Lower lobe of right lung (tissue), 2 donors: ENCODE results near the gene XRCC5. TPM values are rescaled to one million over a fixed set of nuclear protein-coding genes. Genes with fewer than 3 reads are reported as not detected.

Experiments used
- ATAC-seq, 2 donors: fragments of 200-7000 bp; cut with Tn5 transposase; one replicate each; pipeline ENCODE4 v1.9.1; 2020 to 2022; ENCODE audit warnings: mild to moderate bottlenecking in 2 of 2, moderate library complexity in 2 of 2
- DNase-seq: peaks from one replicate; pipeline ENCODE4 v3.0.0-alpha.2; 2020
- H3K27ac ChIP-seq: fragments of 200-600 bp; one replicate; pipeline ENCODE4 v1.8.0; 2022
- H3K27me3 ChIP-seq: fragments of 200-600 bp; one replicate; pipeline ENCODE4 v1.8.0; 2022; ENCODE audit warnings: low read depth
- H3K36me3 ChIP-seq: fragments of 200-600 bp; one replicate; pipeline ENCODE4 v1.8.0; 2022; ENCODE audit warnings: mild to moderate bottlenecking
- H3K4me1 ChIP-seq: fragments of 200-600 bp; one replicate; pipeline ENCODE4 v1.8.0; 2022
- H3K4me3 ChIP-seq: fragments of 200-600 bp; one replicate; pipeline ENCODE4 v1.8.0; 2022; ENCODE audit warnings: mild to moderate bottlenecking
- H3K9me3 ChIP-seq: fragments of 200-600 bp; one replicate; pipeline ENCODE4 v1.8.0; 2022
- intact Hi-C: fragments of 100-400 bp; cut with DNase I; formaldehyde crosslinking; loops from one replicate; pipeline ENCODE4 v1.11.0; 2022
- total RNA-seq: library from RNA; stranded (reverse); fragmentation: NEBNext Ultra II Directional; extraction: Animal tissue kit (Norgen Biotek cat#: 25700); gene quantifications from one replicate; pipeline ENCODE4 v1.2.1, GENCODE V29; 2021
- TF ChIP-seq, protein P1 (sequence below): fragments of 200-600 bp; IDR thresholded peaks from one replicate; pipeline ENCODE4 v1.8.0; 2022; ENCODE audit warnings: antibody characterized with exemption, mild to moderate bottlenecking
- donor health status: DM: no; HTN: yes; CAD: no; lungs with severe emphysema.

The XRCC5 gene
- total RNA-seq, 1 donor from 2014 or later = 155 TPM

DNA sequence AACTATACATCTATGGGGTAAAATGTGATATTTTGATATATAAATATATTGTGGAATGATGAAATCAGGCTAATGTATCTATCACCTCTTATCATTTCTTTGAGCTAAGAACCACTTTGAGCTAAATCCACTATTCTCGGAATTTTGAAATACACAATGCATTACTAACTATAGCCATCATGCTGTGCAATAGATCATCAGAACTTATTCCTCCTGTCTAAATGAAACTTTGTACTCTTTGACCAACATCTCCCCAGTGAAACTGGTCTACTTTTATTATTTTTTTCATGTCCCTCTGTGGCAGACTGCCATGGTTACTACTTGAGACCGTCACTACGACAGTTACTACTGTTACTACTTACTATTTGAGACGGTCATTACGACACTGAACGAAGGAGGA, 39.0 kb upstream of the XRCC5 start:
- intact Hi-C loops = no loop called here
- no peaks in the 10 kb centered on the region for H3K9me3 ChIP-seq
- H3K4me3 ChIP-seq = no peak overlapping the region
- TF ChIP-seq, protein P1, sequence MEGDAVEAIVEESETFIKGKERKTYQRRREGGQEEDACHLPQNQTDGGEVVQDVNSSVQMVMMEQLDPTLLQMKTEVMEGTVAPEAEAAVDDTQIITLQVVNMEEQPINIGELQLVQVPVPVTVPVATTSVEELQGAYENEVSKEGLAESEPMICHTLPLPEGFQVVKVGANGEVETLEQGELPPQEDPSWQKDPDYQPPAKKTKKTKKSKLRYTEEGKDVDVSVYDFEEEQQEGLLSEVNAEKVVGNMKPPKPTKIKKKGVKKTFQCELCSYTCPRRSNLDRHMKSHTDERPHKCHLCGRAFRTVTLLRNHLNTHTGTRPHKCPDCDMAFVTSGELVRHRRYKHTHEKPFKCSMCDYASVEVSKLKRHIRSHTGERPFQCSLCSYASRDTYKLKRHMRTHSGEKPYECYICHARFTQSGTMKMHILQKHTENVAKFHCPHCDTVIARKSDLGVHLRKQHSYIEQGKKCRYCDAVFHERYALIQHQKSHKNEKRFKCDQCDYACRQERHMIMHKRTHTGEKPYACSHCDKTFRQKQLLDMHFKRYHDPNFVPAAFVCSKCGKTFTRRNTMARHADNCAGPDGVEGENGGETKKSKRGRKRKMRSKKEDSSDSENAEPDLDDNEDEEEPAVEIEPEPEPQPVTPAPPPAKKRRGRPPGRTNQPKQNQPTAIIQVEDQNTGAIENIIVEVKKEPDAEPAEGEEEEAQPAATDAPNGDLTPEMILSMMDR = no peak
- peaks cover 8% of the 10 kb centered on the region for H3K4me1 ChIP-seq
- DNase-seq = no peak
- peaks cover 11% of the 10 kb centered on the region for H3K36me3 ChIP-seq
- H3K27me3 ChIP-seq = no peaks in the 10 kb centered on the region
- no peak for ATAC-seq
- no peak overlapping the region for H3K27ac ChIP-seq

DNA sequence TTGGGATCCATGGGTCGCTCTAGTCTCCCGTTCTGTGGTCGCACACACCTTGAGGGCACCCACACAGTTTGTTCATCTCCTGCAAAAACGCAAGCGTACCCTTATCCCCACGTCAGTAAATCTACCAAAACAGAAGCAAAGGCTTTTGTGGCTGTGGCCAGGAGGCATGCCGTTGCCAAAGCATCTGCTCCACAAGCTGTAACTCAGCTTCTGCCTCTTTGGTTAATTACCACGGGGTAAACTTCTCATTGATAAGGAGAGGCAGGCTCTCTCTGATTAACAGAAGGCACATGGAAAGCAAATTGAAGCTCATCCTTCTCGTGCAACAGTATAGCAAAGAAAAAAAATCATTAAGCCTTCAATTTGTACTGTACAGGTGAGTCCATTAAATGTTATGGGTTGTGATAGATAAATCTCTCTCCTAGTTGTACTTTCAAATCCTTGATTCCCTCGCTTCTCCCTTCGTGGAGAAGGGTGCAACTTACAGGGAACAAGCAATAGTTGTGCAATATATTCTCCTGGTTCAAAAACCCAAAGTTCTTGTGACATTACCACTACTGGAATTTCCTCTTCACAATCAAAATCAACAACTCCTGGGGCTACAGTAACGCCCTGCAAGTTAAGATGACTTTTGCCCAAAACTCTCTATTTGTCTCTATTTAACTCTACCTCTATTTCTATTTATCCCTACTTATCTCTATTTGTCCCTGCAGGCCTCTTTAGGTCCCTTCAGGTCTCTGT, 37.9 kb upstream of the XRCC5 start:
- peak in 1 of 2 donors; percentile 24 for ATAC-seq
- TF ChIP-seq, protein P1 = no peak

DNA sequence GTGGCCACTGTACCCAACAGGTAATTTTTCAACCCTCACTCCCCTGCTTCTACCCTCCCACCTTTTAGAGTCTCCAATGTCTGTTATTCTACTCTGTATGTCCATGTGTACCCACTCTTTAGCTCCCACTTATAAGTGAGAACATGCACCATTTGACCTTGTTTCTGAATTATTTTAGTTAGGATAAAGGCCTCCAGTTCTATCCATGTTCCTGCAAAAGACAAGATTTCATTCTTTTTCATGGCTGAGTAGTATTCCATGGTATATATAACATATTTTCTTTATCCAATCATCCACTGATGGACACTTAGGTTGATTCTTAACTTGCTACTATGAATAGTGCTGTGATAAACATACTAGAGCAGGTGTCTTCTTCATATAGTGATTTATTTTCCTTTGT, 36.7 kb upstream of the XRCC5 start:
- H3K27me3 ChIP-seq = no peaks in the 10 kb centered on the region
- no peak overlapping the region for H3K4me3 ChIP-seq
- no peaks in the 10 kb centered on the region for H3K36me3 ChIP-seq
- H3K9me3 ChIP-seq = no peaks in the 10 kb centered on the region
- H3K27ac ChIP-seq = no peak overlapping the region
- peaks cover 8% of the 10 kb centered on the region for H3K4me1 ChIP-seq
- DNase-seq (no peak), ATAC-seq (no peak)
- TF ChIP-seq, protein P1 = no peak
- intact Hi-C loops = no loop called here

More for the DNA sequence above, 37.9 kb upstream of the XRCC5 start:
- peaks cover under 1% of the 10 kb centered on the region for H3K36me3 ChIP-seq
- H3K4me1 ChIP-seq = peaks cover 8% of the 10 kb centered on the region
- H3K9me3 ChIP-seq = no peaks in the 10 kb centered on the region
- no peak overlapping the region for H3K4me3 ChIP-seq
- intact Hi-C loops = no loop called here
- no peak overlapping the region for H3K27ac ChIP-seq
- no peak for DNase-seq
- no peaks in the 10 kb centered on the region for H3K27me3 ChIP-seq

DNA sequence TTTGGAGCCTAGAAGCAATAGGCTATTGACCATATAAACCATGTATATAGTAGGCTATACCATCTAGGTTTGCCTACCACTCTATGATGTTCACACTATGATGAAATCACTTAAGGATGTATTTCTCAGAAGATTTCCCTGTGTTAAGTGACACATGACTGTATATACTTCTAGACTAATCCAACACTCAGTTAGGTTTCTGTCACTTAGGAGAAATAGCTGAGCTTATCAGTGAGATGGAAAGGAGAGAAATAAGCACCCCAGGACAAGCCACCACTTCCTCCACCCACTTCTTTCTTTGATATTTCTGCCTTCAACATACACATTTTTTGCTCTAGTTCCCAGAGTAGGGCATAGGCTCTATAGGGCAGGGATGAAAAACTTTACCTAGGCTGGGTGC, 35.4 kb upstream of the XRCC5 start:
- intact Hi-C loops = no loop called here
- no peak overlapping the region for H3K27ac ChIP-seq
- no peaks in the 10 kb centered on the region for H3K9me3 ChIP-seq
- DNase-seq (no peak), ATAC-seq (no peak)
- H3K4me3 ChIP-seq = no peak overlapping the region
- peaks cover 15% of the 10 kb centered on the region for H3K4me1 ChIP-seq
- H3K36me3 ChIP-seq = no peaks in the 10 kb centered on the region
- H3K27me3 ChIP-seq = no peaks in the 10 kb centered on the region
- TF ChIP-seq, protein P1 = no peak

DNA sequence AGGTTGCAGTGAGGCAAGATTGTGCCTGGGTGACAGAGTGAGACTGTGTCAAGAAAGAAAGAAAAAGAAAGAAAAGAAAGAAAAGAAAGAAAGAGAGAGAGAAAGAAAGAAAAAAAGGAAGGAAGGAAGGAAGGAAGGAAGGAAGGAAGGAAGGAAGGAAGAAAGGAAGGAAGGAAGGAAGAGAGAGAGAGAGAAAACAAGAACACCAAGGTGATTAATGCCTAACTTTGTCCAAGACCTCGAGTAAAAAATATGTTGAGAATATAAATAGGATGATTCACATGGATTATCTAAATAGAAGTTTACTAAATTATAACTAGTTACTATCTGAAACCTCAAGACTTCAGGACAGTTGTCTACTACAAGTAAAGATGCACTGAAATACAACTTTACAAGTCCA, 34.8 kb upstream of the XRCC5 start:
- H3K4me1 ChIP-seq = peaks cover 15% of the 10 kb centered on the region
- no peaks in the 10 kb centered on the region for H3K9me3 ChIP-seq
- no peak overlapping the region for H3K4me3 ChIP-seq
- no peak for ATAC-seq
- H3K27me3 ChIP-seq = no peaks in the 10 kb centered on the region
- DNase-seq = no peak
- intact Hi-C loops = no loop called here
- no peak overlapping the region for H3K27ac ChIP-seq
- TF ChIP-seq, protein P1 = no peak
- no peaks in the 10 kb centered on the region for H3K36me3 ChIP-seq
